Measurements from ENCODE around the gene PPP2R2D.
"Not testable (repeated sequence)": the region's sequence is repeated elsewhere in the genome, so short reads cannot be mapped to it uniquely, and the experiment has no call there.

Gene PPP2R2D

DNA sequence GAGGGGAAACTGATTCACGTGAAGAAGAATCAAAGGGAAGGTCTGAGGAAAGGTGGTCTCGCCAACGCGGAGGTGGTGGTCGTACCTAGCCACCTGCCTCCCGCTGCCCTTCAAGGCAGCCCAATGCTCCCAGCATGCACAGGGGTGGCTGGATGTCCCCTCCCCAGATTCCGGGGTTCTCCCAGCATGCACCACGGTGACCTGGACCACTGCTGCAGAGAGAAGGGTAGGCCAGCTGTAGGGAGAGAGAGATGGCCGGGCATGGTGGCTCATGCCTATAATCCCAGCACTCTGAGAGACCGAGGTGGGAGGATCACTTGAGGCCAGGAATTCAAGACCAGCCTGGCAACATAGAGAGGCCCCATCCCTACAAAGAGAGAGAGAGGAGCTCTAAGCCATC lies 32.4 kb upstream of the PPP2R2D start:
- DNase-seq (ENCODE audit: low read depth) = no peak

DNA sequence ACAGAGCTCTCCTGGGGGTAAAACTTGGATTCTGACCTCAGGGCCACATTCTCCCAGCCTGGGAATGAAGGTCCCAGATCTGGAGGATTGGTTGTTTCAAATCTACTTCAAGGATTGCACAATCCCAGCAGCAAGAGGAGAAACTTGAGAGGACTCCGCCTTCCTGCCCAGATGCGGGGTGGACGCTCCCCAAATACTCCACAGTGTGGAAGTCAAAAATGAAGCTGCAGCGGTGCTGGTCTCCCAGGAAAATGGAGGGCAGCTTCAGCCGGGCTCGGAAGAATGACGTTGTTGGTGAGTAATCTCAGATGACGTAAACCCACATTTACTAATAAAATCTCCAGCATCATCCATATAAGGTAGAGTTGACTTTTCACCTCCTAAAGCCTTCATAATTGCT lies 31.5 kb upstream of the PPP2R2D start:
- no peak for DNase-seq (ENCODE audit: low read depth)

DNA sequence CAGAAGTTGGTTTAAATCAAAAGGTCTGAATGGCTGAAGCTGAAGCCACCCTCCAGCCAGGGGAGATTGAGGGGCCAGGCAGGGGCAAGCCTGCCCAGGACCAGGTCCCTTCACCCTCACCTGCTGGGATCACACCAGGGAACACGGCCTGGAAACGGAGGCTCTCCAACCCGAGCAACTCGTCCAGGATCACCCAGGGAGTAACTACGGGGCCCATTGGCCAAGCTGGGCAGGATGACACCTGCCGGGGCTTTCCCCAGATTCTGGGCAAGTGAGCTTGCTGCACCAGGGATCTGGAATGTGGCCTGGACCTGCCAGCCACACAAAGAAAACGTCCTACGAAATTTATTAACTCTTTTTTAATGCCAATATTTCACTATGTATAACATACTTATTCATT lies 30.4 kb upstream of the PPP2R2D start:
- DNase-seq (ENCODE audit: low read depth) = no peak

DNA sequence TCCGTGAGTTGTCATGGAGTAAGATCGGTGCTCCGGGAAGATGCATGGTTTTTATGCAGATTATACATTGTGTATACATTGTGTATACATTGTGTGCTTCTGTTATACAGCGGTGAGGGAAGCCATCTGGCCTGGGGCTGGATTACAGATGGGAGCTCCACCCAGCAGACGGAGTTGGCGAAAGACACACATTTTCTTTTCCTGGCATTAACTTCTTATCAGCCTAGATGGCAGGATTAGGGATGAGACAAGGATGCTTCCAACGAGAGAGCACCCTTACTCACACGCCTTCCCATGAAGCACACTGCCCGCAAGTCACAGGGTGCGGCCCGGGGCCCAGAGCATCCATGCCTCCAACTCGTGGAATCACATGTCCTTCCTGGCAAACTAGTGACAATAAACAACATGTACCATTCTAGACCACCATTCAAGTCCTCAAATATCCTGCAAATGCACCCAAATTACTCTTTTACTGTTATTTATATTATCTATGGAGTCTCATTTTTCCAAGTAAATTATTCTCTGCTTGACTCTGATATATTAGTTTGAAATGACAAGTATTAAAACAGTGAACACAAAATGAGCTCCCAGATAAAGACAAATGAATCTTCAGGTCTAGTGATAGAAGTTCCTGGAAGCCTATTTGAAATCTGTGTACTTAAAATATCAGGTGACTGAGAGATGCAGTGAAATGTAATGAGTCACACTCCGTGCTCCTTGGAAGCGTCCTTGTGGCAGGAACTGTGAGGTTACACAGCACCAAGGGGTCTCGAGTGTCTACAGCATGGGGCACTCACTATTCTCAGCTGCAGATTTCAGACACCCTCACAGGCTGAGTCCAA lies 29.8 kb upstream of the PPP2R2D start:
- peak; percentile 26 for DNase-seq (ENCODE audit: low read depth)

DNA sequence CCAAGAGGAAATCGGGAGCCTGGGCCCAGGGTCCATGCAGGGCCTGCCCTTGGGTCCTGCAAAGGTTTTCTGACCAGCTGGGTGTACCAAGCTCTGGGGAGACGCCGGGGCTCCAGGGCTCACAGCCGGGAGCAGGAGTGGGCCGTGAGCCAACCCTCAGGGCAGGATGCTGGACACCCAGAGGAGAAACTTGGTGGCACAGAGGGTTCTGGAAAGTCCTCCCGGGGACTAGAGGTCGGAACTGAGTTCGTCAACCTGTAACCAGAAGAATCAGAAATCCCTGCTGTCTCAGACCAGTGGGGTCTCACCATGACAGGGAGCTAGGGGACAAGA lies 29.2 kb upstream of the PPP2R2D start:
- DNase-seq (ENCODE audit: low read depth) = no peak

DNA sequence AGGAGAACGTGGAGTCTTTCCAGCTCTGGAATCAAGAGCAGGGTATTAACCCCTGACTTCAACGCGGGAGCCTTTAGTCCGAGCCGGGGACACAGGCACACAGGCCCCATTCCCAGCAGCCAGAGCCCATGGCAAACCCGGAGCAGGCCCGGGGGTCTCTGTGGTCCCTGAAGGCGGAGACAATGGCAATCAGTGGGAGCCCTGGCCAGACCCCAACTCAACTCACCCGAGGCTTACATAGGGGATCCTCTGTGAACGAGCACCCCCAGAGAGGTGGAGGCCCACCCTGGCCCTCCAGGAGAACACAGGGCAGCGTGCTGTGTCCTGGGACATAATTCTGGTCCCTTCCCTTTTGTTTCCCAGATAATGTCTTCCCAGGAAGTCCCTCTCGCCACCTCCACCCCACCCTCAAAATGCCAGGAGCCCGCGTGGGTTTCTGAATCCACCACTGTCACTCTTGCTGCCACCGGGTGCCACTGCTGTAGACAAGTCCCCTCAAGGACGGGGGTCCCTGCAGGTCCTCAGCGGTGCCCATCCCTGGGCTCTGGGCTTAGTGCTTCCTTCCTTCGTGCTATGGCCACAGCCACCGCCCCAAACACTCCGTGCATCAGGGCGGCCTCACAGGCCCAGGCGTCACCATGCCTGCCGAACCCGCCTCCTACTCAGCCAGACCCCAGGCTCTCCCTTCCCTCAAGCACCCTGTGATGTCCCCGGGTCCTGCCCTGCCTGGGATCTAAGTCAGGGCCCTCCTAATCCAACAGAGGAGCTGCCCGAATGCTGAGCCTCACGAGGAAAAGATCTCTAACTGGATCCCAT lies 28.6 kb upstream of the PPP2R2D start:
- DNase-seq (ENCODE audit: low read depth) = no peak

DNA sequence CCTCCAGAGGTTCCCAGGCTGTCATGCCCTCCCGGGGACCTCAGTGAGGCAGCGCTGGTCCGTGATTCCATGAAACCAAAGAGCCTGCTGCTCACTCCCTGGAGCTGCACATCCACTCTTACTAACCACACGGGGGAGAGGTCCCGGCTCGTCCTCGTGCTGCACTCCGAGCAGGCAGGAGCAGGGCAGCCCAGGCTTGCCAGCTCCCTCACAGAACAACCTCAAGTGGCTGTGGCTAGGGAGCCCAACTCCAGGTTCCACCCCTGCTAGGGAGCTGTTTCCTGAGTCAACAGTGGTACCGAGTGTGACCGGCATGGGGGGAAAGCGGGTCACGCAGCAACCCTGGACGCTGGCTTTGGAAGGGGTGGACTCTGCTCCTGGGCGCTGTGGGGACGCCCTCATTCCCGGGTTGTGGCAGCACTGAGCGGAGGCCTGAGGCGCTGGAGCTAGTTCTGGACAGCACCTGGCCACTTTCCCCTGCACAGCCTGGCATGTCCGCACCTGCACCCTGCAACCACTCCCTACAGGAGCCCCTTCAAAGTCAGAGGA lies 27.9 kb upstream of the PPP2R2D start:
- DNase-seq (ENCODE audit: low read depth) = no peak

DNA sequence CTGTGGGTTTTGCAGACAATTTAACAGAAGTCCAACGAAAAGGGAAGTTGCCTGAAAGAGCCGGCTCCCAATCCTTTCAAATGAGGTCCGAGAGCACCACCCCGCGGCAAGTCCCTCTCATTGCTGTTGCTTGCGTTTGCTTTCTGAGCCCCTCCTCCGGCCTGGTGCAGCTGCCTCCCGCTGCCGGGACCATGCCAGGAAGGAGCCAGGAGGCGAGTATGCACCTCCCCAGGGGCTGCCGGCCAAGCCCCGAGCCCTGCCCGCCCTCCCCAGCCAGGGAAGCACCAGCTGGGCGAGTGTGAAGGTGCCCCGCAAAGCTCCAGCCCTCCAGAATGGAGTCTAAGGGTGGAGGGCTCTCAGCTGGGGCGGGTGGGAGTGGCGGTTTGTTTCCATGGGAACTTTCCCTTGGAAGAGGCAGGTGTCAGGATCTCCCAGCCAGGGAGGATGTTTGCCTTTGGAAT lies 25.8 kb upstream of the PPP2R2D start:
- DNase-seq (ENCODE audit: low read depth) = peak; percentile 78

DNA sequence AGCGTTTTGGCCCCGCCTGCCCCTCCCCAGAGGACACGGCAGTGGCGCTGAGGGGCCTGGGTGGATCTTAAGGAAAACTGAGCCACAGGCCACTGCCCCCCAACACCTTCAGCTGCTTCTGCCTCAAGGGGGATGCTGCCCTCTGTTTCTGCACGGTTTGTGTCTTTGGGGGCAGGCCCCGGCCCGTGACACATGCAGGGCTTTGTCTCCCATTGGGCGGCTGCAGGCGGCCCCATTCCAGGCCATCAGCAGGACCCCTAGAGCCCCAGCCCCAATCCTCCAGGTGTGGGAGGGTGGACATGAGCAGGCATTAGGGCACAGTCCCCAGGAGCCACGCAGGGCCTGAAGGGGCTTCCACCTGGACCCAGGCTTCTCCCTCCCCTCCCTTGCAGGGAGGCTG lies 25.3 kb upstream of the PPP2R2D start:
- DNase-seq (ENCODE audit: low read depth) = no peak

DNA sequence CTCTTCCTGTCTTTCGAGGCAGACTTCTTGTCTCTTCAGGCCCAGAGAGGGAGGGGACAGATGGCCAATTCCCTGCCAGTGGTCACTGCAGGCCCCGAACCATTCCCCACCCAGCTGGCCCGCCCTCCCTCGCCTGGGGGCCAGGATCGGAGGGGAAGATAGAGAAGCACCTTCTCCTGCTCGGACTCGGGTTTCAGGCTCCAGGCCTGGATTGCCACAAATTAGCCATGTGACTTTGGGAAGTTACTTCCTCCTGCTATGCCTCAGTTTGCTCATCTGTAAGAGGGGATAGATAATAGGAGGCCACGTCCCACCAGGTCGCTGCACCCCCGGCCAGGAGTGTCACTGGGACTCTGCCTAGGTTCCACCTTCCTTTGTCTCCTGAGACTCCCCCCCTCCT lies 24.8 kb upstream of the PPP2R2D start:
- no peak for DNase-seq (ENCODE audit: low read depth)

DNA sequence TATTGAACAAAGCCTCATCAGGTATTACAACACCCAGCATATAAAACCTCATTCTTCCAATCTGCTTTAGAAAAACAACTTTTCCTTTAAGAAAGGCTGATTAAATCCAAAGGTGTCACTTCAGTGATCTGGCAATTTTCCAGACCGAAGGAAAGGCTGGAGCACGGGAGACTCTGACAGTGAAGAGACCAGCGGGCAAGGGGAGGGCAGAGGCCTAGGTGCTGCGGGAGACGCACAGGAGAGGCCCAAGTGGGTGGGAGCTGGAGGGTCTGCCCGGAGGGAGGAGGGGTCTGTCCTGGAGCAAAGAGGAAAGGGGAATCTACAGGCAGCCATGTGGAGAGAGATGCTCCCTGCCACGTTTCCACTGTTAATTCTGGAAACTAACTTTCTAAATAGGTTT lies 24.3 kb upstream of the PPP2R2D start:
- DNase-seq (ENCODE audit: low read depth) = no peak

DNA sequence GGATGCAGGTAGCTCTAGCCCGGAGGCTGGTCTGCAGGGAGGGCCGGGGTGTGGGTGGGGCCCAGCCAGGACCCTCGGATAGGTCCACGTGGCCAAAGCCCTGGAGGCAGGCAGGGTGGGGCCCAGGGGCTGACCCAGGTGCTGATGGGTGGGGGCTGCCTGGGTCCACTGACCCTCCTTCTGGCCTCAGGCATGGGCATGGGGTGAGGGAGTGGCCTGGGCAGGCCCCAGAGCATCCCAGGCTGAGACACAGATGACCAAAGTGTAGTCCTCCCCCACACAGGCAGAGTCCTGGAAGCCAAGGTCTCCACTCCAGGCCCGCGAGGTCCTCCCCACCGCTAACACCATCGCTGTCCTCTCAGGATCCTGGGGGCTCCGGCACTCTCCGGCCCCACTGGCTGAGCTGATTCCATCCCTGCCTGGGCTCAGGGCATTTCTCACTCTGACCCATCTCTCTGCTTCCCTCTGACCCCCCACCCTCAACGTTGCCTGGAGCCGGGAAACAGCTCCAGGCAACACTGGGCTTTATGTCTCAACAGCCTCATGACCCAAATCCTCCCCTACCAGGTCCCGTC lies 20.7 kb upstream of the PPP2R2D start:
- no peak for DNase-seq (ENCODE audit: low read depth)

DNA sequence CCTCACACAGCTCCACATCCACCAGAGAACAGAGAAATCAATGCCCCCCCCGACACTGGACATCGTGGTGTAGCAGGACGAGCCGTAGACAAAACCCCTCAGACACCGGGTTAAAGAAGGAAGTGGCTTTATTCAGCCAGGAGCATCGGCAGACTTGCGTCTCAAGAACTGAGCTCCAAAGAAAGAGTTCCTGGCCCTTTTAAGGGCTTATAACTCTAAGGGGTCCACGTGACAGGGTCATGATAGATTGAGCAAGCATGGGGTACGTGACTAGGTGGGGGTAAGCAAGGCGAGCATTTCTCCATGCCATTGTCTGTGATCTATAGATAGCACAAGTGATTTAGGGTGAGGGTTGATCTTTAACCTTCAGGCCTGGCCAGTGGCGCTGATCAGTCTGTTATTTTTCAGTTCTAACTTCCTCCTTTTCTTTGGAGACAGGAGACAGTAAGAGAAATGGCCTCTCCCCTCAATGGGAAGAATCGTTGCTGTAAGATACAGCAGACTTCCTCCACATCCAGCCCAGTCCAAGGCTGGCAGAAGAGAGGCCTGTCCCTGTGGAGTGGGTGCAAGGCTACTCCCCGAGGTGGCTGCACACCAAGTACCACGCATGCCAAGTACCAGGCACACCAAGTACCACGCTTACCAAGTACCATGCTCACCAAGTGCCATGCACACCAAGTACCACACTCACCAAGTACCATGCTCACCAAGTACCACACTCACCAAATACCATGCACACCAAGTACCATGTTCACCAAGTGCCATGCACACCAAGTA lies 19.5 kb upstream of the PPP2R2D start:
- no peak for DNase-seq (ENCODE audit: low read depth)

DNA sequence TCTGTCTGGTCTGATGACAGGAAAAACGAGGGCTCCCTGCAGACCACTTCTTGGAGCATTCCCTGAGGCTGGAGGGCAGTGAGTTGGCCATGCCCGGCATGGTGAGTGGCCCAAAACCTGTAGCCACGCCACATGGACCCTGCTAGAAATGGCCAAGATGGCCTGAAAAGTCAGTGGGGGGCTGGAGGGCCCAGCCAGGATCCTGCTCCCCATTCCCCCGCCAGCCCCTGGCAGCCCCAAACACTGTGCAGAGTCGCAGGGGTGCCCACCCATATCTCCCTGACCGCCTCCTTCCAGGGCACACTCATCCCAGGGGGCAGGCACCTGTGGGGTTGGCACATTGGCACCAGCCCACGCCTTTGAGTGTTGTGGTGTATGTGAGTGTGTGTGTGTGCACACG lies 18.7 kb upstream of the PPP2R2D start:
- no peak for DNase-seq (ENCODE audit: low read depth)

DNA sequence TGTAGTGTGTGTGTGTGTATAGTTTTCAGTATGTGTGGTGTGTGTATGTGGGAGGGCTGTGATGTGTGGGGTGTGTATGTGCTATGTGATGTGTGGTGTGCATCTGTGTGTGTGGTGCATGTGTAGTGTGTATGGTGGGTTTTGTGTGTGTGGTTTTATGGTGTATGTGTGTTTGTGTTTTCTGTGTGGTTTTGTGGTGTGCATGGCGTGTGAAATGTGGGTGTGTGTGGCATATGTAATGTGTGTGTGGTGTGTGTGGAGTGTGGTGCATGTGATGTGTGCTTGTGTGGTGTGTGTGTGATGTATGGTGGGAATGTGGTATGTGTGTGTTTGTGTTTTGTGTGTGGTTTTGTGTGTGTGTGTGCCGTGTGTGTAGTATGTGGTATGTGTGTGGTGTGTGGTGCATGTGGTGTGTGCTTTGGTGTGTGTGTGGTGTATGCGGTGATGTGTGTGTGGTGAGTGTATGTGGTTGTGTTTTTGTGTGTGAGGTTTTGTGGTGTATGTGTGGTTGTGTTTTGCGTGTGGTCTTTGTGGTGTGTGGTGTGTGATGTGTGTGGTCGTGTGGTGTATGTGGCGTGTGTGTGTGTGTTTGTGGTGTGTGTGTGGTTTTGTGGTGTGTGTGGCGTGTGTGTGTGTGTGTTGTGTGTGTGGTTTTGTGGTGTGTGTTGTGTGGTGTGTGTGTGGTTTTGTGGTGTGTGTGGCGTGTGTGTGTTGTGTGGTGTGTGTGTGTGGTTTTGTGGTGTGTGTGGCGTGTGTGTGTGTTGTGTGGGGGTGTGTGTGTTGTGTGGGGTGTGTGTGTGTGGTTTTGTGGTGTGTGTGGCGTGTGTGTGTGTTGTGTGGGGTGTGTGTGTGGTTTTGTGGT lies 18.0 kb upstream of the PPP2R2D start:
- no peak for DNase-seq (ENCODE audit: low read depth)

DNA sequence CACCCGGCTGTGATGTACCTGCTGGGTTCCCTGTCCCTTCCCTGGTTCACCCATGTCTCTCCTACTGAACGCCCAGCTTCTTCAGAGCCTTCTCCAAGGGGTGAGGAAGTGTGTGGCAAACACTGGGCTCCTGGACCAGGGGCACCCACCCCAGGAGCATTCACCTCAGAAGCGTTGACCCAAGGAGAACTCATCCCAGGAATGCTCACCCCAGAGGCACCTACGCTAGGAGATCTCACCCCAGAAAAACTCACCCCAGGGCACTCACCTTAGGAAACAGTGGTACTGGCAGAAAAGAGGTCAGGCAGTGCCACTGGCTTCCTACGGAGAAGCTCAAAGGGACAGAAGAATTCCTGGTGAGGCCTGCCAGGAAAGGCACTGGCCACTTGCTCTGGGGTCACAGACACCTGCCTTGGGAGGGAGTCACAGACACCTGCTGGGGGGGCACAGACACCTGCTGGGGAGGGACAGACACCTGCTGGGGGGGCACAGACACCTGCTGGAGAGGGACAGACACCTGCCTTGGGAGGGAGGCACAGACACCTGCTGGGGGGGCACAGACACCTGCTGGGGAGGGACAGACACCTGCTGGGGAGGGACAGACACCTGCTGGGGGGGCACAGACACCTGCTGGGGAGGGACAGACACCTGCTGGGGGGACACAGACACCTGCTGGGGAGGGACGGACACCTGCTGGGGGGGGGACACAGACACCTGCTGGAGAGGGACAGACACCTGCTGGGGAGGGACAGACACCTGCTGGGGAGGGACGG lies 17.0 kb upstream of the PPP2R2D start:
- not testable (repeated sequence) for DNase-seq (ENCODE audit: low read depth)

DNA sequence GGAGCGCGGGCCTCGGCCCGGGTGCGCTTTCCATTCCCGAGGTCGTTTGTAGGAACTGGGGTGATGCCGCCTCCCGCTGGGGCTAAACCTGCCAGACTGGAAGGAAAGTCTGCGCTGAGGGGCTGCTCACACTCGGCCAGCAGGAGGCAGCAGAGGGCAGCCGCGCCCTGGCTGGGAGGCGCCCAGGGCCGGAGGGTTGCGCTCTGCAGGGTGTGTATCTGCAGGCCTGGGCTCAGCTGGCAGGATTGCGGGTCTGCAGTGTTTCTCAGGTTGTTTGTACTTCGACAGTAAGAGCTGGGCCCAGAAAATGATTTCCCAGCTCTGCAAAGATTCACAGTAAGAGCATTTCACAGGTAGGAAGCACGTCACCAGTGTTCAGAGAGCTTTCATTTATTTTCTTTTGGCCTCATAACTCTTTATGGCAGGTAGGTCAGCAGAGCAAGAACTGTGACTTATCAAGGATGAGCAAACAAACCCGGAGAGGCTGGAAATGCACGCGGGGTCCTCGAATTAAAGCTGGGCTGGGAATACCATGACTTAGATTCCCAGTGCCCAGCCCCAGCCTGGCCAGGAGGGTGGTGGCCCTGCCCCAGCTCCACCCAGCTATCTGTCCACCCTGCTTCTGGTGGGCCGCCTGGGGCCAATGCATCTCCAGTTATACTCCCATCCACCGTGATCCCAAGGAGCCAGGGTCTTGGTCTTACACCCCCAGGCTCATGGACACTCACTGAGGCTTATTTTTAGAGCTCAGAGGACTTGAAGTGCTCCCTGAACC lies 15.2 kb upstream of the PPP2R2D start:
- DNase-seq (ENCODE audit: low read depth) = peak; percentile 51

DNA sequence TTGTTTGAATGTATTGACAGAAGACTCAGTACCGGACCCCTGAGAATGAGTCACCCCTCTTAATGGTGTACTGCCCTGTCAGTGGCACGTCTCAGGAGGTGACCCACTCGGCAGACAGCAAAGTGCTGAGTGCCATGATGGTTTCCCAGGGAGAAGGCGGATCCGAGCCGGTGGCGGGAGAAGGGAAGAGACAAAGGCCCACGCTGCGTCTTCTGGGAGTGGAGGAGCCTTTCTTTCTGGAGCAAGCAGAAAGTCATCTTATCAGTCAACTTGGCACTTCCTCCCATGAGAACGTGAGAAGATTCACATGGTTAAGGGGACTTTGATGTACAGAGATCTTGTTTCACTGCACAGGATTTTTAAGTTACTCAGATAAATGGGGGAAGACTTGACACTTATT lies 14.6 kb upstream of the PPP2R2D start:
- no peak for DNase-seq (ENCODE audit: low read depth)

DNA sequence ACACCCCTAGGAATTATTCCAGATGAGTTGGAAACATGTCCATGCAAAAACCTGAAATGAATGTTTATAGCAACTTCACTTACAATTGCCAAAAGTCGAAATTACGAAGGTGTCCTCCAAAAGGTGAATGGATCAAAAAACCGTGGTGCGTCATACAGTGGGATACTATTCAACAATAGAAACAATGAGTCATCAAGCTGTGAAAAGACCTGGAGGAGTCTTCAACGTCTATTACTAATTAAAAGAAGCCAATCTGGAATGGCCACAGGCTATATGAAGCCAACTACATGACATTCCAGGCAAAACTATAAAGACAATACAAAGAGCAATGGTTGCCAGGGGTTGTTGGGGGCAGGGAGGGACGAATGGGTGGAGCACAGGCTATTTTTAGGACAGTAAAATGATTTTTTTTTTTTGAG lies 12.6 kb upstream of the PPP2R2D start:
- DNase-seq (ENCODE audit: low read depth) = no peak

All from iris pigment epithelial cell (primary cell).